Motor neuron (in vitro differentiated cells): ENCODE measurements around the gene CORO2A. TPM values are rescaled to one million over a fixed set of nuclear protein-coding genes. Genes with fewer than 3 reads are reported as not detected.
"Not testable (repeated sequence)": the region's sequence is repeated elsewhere in the genome, so short reads cannot be mapped to it uniquely, and the experiment has no call there.

ENCODE experiments used
- ATAC-seq, 8 experiments: fragments of 200-7000 bp; cut with Tn5 transposase; replicated peaks in 6 of 8; 2 replicates each; pipeline ENCODE4 v1.8.0; 2021; ENCODE audit warnings: mild to moderate bottlenecking in 8 of 8, moderate library complexity in 8 of 8
- H3K27ac ChIP-seq, 2 donors: fragments of 250-450 bp; sonication (Bioruptor Pico); 2 replicates each; pipeline ENCODE4 v1.9.0; 2021; ENCODE audit warnings: antibody characterized with exemption in 2 of 2, mild to moderate bottlenecking in 2 of 2, moderate library complexity in 1 of 2
- H3K4me1 ChIP-seq, 2 donors: fragments of 250-450 bp; sonication (Bioruptor Pico); replicated peaks in 1 of 2; 2 replicates each; pipeline ENCODE4 v1.6.1; 2021; ENCODE audit warnings: antibody characterized with exemption in 2 of 2, mild to moderate bottlenecking in 2 of 2, moderate library complexity in 1 of 2
- H3K4me3 ChIP-seq, 5 donors: fragments of 250-450 bp; sonication (Bioruptor Pico); 2 replicates each; pipeline ENCODE4 v1.9.0; 2021; ENCODE audit warnings: antibody characterized with exemption in 5 of 5, mild to moderate bottlenecking in 5 of 5, moderate library complexity in 4 of 5
- WGBS, 10 experiments: fragments of 450-650 bp; shearing (Covaris generic); methylation state at CpG; one replicate each; pipeline ENCODE4 v1.0.0; 2022; 5-methylcytosine and 5-hydroxymethylcytosine counted together
- in situ Hi-C, 9 experiments: fragments of 400-800 bp; cut with MboI; loops; one replicate each; pipeline ENCODE4 v1.15.0; 2021; ENCODE audit warnings: low sequenced_read_pairs in 9 of 9, low pct_unique_long_range_greater_than_20kb in 2 of 9; ENCODE audit not compliant: unreplicated experiment in 9 of 9
- total RNA-seq, 8 experiments: library from RNA; unstranded; fragments of 300-600 nt; gene quantifications; 2 replicates each; pipeline versions ENCODE4 v1.2.3 to v1.2.4, GENCODE V29; 2022

CORO2A gene
- total RNA-seq, 8 experiments from 2014 or later, result 0.87 to 3.4 (median 2.0) TPM

DNA sequence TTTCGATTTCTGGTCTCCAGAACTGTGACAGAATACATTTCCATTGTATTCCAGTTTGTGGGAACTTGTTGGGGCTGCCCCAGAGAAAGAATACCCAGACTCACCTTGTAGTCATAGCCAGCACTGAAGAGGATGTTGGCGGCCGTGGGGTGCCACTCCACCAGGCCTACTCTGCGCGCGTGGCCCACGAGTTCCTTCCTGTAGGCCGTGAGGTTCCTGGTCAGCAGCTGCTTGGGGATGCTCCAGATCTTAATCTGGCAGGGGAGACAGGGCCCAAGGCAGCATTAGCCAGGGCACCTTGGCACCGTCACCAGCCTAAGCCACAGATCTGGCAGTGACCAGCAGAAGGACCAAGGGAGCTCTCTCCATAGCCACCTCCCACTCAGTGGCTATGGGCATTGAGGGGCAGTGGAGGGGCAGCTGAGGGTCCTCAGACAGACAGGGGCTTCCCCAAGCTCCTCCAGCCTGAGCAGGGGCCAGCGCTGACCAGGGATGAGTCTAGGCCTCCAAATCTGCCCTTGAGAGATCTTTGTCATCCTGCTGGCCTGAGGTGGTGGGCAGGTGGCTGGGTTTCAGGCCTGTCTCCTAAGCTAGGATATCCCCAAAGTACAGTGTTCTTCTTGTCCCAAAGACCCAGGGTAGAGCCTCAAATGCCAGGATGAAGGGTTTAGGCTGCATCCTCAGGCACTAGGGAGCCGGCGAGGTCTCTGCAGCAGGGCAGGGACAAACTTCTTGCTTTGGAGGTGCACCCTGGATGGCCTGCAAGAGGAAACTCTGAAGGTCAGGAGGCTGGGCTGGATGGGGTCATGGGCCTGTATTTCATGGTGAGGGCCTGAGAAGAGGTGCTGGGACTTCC is 57.5 kb downstream of the CORO2A start:
- in situ Hi-C loops, result no loop called here
- 70 to 100% (median 88%) methylated on average over 1 to 6 of the region's 12 CpGs; no CpG with 5 or more reads in 4 of the 10 experiments for WGBS, 10 experiments
- Histone ChIP-seq H3K4me3 (no peak overlapping the region), H3K4me1 (peaks cover 4 to 9% of the 10 kb centered on the region in 2 donors), H3K27ac (no peak overlapping the region)
- no peak for ATAC-seq

GRCh38 chr9:98132806-98133631 is 59.4 kb downstream of the CORO2A start:
- in situ Hi-C loops, result no loop called here
- WGBS, 10 experiments, result 44 to 100% (median 63%) methylated on average over 1 to 5 of the region's 14 CpGs; no CpG with 5 or more reads in 3 of the 10 experiments
- ATAC-seq, result peak in 5 of 8 experiments; percentile 46 to 84 (median 74)

GRCh38 chr9:98132158-98132557 is 60.3 kb downstream of the CORO2A start:
- Histone ChIP-seq H3K4me1 (peaks cover 4 to 9% of the 10 kb centered on the region in 2 donors), H3K27ac (no peak overlapping the region), H3K4me3 (no peak overlapping the region)
- 83 to 100% (median 84%) methylated on average over 1 to 8 of the region's 9 CpGs; no CpG with 5 or more reads in 5 of the 10 experiments for WGBS, 10 experiments
- ATAC-seq, result no peak
- in situ Hi-C loops, result no loop called here

More at GRCh38 chr9:98132806-98133631, 59.4 kb downstream of the CORO2A start:
- Histone ChIP-seq H3K4me1 (peaks cover 4 to 9% of the 10 kb centered on the region in 2 donors), H3K27ac (peak overlapping the region in 1 of 2 donors; percentile 67), H3K4me3 (no peak overlapping the region)

DNA sequence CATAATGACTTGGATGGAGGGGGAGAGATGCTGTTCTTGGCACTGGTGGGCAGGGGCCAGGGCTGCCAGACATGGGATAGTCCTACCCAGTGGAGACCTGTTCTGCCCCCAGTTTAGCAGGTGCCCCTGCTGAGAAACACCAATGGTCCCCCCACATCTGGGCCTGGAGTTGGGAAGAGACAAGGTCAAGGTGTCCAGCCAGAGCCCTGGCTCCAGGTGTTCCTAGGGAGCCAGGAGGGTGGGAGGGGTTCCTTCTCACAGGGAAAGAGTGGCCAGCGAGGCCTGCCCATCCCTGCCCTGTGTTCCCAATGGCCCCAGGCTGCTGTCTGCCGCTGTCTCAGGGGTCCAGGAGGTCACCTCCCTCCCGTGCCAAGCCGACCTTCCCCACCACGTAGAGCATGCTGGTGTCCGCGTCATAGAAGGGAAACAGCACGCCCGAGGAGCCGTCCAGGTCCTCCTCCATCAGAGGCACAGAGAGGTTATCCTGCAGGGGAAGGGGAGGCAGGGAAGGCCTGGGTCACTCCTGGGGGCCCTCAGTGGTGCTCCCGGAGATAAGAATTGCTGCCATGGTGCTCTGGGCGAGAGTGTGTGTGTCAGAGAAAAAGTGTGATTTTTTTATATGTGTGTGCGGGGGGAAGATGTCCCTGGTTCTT is 61.7 kb downstream of the CORO2A start:
- in situ Hi-C loops, result no loop called here
- no peak overlapping the region for H3K27ac ChIP-seq
- H3K4me1 ChIP-seq, result peaks cover 4 to 9% of the 10 kb centered on the region in 2 donors
- 96 to 100% (median 100%) methylated on average over 1 to 8 of the region's 13 CpGs; no CpG with 5 or more reads in 5 of the 10 experiments for WGBS, 10 experiments
- ATAC-seq, result no peak
- no peak overlapping the region for H3K4me3 ChIP-seq

DNA sequence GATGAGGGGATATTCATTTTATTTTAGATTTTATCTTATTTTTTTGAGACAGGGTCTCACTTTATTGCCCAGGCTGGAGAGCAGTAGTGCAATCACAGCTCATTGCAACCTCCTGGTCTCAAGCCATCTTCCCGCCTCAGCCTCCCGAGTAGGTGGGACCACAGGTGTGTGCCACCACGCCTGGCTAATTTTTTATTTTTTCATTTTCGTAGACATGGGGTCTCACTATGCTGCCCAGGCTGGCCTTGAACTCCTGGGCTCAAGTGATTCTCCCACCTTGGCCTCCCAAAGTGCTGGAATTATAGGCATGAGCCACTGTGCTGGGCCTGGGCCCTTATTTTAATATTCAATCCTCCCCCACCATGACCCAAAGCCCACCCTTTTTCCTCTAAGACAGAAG is 62.4 kb downstream of the CORO2A start:
- ATAC-seq, H3K4me3 ChIP-seq, in situ Hi-C loops, H3K27ac ChIP-seq, H3K4me1 ChIP-seq: not testable (repeated sequence)
- 42 to 100% (median 86%) methylated on average over 1 to 4 of the region's 4 CpGs; no CpG with 5 or more reads in 4 of the 10 experiments for WGBS, 10 experiments

- Histone ChIP-seq H3K4me3 (no peak overlapping the region), H3K4me1 (peaks cover 4 to 9% of the 10 kb centered on the region in 2 donors), H3K27ac (no peak overlapping the region)
- WGBS, 10 experiments, result 0 to 83% (median 72%) methylated on average over 1 to 7 of the region's 10 CpGs; no CpG with 5 or more reads in 2 of the 10 experiments
- no peak for ATAC-seq
- in situ Hi-C loops, result no loop called here
Observed at GRCh38 chr9:98129451-98129881, 63.0 kb downstream of the CORO2A start.

DNA sequence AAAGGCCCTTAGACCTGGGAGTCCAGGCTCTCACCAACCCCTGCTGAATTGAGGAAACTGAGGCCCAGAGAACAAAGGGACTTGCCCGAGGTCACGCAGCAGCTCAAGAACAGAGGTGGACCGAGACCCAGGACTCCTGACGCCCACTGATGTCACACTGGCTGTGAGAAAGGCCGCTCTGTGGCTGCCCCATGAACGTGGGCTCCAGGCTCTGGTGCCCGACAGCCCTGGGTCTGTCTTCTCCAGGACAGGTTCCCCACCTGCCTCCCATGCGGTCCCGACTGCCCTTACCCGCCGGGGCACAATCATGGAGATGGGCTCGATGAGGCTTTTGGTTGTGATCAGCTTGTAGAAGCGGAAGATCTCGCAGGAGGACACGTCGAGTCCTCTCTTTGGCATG is 64.1 kb downstream of the CORO2A start:
- Histone ChIP-seq H3K4me3 (no peak overlapping the region), H3K27ac (no peak overlapping the region), H3K4me1 (peaks cover 4 to 5% of the 10 kb centered on the region in 2 donors)
- 90 to 100% (median 94%) methylated on average over 1 to 11 of the region's 16 CpGs; no CpG with 5 or more reads in 3 of the 10 experiments for WGBS, 10 experiments
- in situ Hi-C loops, result no loop called here
- ATAC-seq, result no peak

DNA sequence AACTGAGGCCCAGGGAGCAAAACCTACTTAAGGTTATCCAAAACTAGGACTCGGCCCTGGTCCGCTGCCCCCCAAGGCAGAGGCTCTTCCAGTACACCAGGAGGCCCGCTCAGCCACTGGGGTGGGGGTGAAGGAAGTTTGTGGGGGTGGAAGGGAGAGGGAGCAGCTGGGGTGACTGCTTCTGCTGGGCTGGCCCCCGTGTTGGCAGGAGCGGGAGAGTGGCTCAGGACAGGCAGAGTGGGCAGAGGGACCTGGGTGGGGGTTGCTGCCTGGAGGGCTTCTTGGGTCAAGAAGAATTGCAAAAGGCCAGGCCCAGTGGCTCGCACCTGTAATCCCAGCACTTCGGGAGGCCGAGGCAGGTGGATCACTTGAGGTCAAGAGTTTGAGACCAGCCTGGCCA is 65.2 kb downstream of the CORO2A start:
- H3K4me1 ChIP-seq, result no peaks in the 10 kb centered on the region
- H3K4me3 ChIP-seq, result no peak overlapping the region
- in situ Hi-C loops, result no loop called here
- no peak for ATAC-seq
- no peak overlapping the region for H3K27ac ChIP-seq
- WGBS, 10 experiments, result 40 to 100% (median 93%) methylated on average over 1 to 3 of the region's 8 CpGs; no CpG with 5 or more reads in 7 of the 10 experiments

- Histone ChIP-seq H3K4me3 (no peak overlapping the region), H3K27ac (no peak overlapping the region), H3K4me1 (no peaks in the 10 kb centered on the region)
- in situ Hi-C loops, result loop anchor here in 1 of 9 experiments (25.0 kb wide), 1 partner anchor 137 kb away; the partner anchor contains the start of gene TBC1D2
- 76 to 100% (median 92%) methylated on average over 1 to 9 of the region's 15 CpGs for WGBS, 10 experiments
- no peak for ATAC-seq
Observed at GRCh38 chr9:98124637-98125426, 67.6 kb downstream of the CORO2A start.

- not testable (repeated sequence) for H3K4me1 ChIP-seq, ATAC-seq, H3K4me3 ChIP-seq, H3K27ac ChIP-seq
- 75 to 100% (median 91%) methylated on average over 2 to 8 of the region's 13 CpGs; no CpG with 5 or more reads in 2 of the 10 experiments for WGBS, 10 experiments
- in situ Hi-C loops, result loop anchor here in 1 of 9 experiments (25.0 kb wide), 1 partner anchor 138 kb away; the partner anchor contains the start of gene TBC1D2
Observed at GRCh38 chr9:98124091-98124490, 68.3 kb downstream of the CORO2A start.

DNA sequence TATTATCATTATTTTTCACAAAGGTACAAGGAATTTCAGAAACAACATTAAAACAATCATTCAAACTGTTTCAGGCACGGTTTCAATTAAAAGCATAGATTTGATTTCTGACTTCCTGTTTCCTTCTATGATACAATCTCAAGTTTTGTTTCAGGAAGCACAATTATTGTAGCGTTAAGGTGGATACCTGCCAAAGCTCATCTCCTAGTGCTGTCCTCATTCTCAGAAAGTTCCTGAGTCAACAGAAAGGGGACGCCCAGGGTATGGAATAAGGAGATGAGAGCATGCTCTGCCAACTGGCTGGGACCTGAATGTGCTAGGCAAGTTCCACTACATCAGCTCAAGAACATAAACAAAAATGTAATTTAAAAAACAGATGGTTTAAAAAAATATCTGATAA is 71.4 kb downstream of the CORO2A start:
- in situ Hi-C loops, result loop anchor here in 1 of 9 experiments (25.0 kb wide), 1 partner anchor 141 kb away; the partner anchor contains the start of gene TBC1D2
- Histone ChIP-seq H3K27ac (no peak overlapping the region), H3K4me3 (no peak overlapping the region), H3K4me1 (peaks cover 0 to 7% of the 10 kb centered on the region in 2 donors)
- ATAC-seq, result no peak
- 4 to 100% (median 78%) methylated on average over 2 to 3 of the region's 3 CpGs; no CpG with 5 or more reads in 1 of the 10 experiments for WGBS, 10 experiments
